Measurements from ENCODE around the gene NACAD.

GRCh38 chr7:45070254-45070642 lies 18.5 kb downstream of the NACAD start:
- TF ChIP-seq, protein P1, sequence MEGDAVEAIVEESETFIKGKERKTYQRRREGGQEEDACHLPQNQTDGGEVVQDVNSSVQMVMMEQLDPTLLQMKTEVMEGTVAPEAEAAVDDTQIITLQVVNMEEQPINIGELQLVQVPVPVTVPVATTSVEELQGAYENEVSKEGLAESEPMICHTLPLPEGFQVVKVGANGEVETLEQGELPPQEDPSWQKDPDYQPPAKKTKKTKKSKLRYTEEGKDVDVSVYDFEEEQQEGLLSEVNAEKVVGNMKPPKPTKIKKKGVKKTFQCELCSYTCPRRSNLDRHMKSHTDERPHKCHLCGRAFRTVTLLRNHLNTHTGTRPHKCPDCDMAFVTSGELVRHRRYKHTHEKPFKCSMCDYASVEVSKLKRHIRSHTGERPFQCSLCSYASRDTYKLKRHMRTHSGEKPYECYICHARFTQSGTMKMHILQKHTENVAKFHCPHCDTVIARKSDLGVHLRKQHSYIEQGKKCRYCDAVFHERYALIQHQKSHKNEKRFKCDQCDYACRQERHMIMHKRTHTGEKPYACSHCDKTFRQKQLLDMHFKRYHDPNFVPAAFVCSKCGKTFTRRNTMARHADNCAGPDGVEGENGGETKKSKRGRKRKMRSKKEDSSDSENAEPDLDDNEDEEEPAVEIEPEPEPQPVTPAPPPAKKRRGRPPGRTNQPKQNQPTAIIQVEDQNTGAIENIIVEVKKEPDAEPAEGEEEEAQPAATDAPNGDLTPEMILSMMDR (conservative IDR thresholded peaks at IDR 0.05) = no peak
- no peak for TF ChIP-seq ZFX (IDR thresholded peaks at IDR 0.05)
